Colonic mucosa (tissue), 4 donors: ENCODE measurements around the gene FOXP1. TPM values are rescaled to one million over a fixed set of nuclear protein-coding genes. Genes with fewer than 3 reads are reported as not detected.

Source experiments
- DNase-seq: peaks from one replicate; pipeline ENCODE4 v3.0.0-alpha.2; 2020
- H3K27ac ChIP-seq: fragments of 200-600 bp; one replicate; pipeline ENCODE4 v1.8.0; 2021
- H3K27me3 ChIP-seq: fragments of 200-600 bp; one replicate; pipeline ENCODE4 v1.8.0; 2021
- H3K36me3 ChIP-seq: fragments of 200-600 bp; one replicate; pipeline ENCODE4 v1.8.0; 2021
- H3K4me1 ChIP-seq: fragments of 200-600 bp; one replicate; pipeline ENCODE4 v1.8.0; 2021; ENCODE audit warnings: mild to moderate bottlenecking
- H3K4me3 ChIP-seq: fragments of 200-600 bp; one replicate; pipeline ENCODE4 v1.8.0; 2021
- H3K9ac ChIP-seq, 2 donors: one replicate each; pipeline ENCODE4 v1.7.0; 2013; ENCODE audit warnings: control low read depth in 2 of 2, low read depth in 2 of 2, low read length in 2 of 2
- H3K9me3 ChIP-seq: fragments of 200-600 bp; one replicate; pipeline ENCODE4 v1.8.0; 2021
- intact Hi-C: fragments of 100-400 bp; cut with DNase I; formaldehyde crosslinking; loops from one replicate; pipeline ENCODE4 v1.14.1; 2022
- total RNA-seq, 2 donors: library from RNA; stranded (reverse); fragmentation: NEBNext Ultra II Directional in 1 of 2; extraction: Animal tissue kit (Norgen Biotek cat#: 25700) in 1 of 2; gene quantifications; one replicate each; pipeline ENCODE4 v1.2.1, GENCODE V29; 2021
- TF ChIP-seq, protein P1 (sequence below): fragments of 200-600 bp; IDR thresholded peaks from one replicate; pipeline ENCODE4 v1.8.0; 2022; ENCODE audit warnings: antibody characterized with exemption, mild to moderate bottlenecking
- donor health status: healthy.
- donor health status: DM: no; HTN: no; CAD: no.
- donor health status: DM: no; HTN: no; CAD: no.

FOXP1 gene
- total RNA-seq, 2 donors from 2014 or later, result 127 to 128 TPM

DNA sequence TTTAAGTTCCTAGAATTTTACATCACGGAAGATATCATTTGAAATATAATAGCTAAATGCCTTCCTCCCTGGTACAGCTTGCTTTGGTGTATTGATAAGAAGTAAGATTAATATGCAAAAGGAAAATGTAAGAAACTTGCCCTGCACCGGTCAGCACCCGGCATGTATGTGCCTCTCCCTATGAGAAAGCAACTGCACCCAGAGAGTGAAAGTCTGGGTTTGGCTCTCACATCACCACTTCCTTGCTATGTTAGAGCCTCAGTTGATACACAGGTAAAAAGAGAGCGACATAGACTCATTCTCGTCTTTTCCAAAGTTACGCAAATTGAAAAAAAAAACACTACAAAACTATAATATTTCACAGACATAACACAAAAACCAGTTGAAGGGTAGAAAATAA is 96.7 kb downstream of the FOXP1 start:
- no peaks in the 10 kb centered on the region for H3K27me3 ChIP-seq
- H3K9me3 ChIP-seq, result no peaks in the 10 kb centered on the region
- H3K27ac ChIP-seq, result no peak overlapping the region
- no peak for DNase-seq
- no peaks in the 10 kb centered on the region for H3K4me1 ChIP-seq
- TF ChIP-seq, protein P1, sequence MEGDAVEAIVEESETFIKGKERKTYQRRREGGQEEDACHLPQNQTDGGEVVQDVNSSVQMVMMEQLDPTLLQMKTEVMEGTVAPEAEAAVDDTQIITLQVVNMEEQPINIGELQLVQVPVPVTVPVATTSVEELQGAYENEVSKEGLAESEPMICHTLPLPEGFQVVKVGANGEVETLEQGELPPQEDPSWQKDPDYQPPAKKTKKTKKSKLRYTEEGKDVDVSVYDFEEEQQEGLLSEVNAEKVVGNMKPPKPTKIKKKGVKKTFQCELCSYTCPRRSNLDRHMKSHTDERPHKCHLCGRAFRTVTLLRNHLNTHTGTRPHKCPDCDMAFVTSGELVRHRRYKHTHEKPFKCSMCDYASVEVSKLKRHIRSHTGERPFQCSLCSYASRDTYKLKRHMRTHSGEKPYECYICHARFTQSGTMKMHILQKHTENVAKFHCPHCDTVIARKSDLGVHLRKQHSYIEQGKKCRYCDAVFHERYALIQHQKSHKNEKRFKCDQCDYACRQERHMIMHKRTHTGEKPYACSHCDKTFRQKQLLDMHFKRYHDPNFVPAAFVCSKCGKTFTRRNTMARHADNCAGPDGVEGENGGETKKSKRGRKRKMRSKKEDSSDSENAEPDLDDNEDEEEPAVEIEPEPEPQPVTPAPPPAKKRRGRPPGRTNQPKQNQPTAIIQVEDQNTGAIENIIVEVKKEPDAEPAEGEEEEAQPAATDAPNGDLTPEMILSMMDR, result no peak
- no peak overlapping the region for H3K9ac ChIP-seq
- no peaks in the 10 kb centered on the region for H3K36me3 ChIP-seq
- H3K4me3 ChIP-seq, result no peak overlapping the region
- intact Hi-C loops, result no loop called here

DNA sequence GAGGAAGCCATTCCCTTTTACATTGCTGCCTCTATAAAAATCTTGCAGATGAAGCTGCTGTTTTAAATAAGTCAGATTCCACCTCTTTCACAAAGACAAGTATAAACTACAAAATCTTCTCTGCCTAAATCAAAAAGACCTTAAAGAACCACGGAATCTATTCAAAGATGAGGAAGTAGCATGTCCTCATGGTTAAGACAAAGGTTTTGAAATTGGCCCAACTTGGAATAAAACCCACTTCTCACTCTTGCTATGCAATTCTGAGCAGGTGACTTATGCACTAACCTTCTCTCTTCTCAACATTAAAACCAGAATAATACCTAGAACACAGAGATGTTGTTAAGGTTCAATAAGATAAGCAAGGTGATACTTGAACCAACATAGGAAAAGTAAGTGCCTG is 97.6 kb downstream of the FOXP1 start:
- intact Hi-C loops, result no loop called here
- no peak for DNase-seq
- Histone ChIP-seq H3K27ac (no peak overlapping the region), H3K9me3 (no peaks in the 10 kb centered on the region), H3K36me3 (no peaks in the 10 kb centered on the region), H3K4me1 (no peaks in the 10 kb centered on the region), H3K4me3 (no peak overlapping the region), H3K9ac (no peak overlapping the region), H3K27me3 (no peaks in the 10 kb centered on the region)
- TF ChIP-seq, protein P1, result no peak

DNA sequence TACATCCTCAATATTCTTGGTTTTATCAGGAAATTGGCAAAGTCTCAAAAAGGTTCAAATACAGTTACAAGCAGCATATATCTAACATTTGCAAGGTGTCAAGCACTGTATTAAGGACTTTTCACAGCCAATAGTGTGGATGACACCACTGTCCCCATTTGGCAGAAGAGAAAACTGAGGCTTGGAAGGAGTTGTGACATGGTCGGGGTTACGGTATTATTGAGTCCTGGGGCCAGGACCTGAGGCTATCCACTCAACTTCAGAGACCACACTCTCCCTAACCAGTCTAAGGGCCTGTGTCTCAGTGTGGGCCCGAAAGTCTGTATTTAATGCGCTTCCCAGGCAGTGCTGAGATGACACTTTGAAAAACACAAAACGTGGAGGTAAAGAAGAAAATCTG is 99.1 kb downstream of the FOXP1 start:
- TF ChIP-seq, protein P1, result no peak
- intact Hi-C loops, result no loop called here

DNA sequence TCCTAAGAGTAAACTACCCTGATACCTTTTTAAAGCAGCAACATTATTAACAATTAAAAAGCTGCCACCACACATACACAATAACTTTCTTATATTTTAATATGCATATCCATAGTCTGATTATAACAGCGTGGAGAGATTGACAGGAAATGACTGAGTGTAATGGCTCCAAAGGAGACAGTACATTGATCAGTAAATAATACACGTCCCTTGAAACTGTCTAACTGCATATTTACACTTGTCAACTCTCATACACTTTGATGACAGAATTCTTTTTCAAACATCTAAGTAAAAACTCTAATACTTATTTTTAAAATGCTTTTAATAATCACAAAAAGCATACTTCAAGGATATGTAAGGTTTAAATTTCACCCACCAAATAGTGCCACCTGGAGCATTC is 99.5 kb downstream of the FOXP1 start:
- Histone ChIP-seq H3K9me3 (no peaks in the 10 kb centered on the region), H3K4me3 (no peak overlapping the region), H3K4me1 (no peaks in the 10 kb centered on the region), H3K27me3 (no peaks in the 10 kb centered on the region), H3K27ac (no peak overlapping the region), H3K9ac (no peak overlapping the region), H3K36me3 (no peaks in the 10 kb centered on the region)
- no peak for DNase-seq
- intact Hi-C loops, result no loop called here
- TF ChIP-seq, protein P1, result no peak

More for the DNA sequence above, 99.1 kb downstream of the FOXP1 start:
- no peak overlapping the region for H3K27ac ChIP-seq
- no peaks in the 10 kb centered on the region for H3K4me1 ChIP-seq
- H3K36me3 ChIP-seq, result no peaks in the 10 kb centered on the region
- H3K27me3 ChIP-seq, result no peaks in the 10 kb centered on the region
- H3K9me3 ChIP-seq, result no peaks in the 10 kb centered on the region
- H3K4me3 ChIP-seq, result no peak overlapping the region
- H3K9ac ChIP-seq, result no peak overlapping the region
- DNase-seq, result no peak

DNA sequence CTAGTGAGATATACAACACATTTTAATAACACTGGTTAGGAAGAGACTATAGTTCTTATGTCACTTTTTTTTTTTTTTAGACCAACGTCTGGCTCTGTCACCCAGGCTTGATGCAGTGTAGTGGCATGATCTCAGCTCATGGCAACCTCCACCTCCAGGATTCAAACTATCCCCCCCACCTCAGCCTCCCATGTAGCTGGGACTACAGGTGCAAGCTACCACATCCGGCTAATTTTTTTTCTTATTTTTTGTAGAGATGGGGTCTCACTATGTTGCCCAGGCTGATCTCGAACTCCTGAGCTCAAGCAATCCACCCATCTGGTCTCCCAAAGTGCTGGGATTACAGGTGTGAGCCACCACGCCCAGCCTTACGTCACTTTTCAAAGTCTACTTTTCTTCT is 100.8 kb downstream of the FOXP1 start:
- Histone ChIP-seq H3K27ac (no peak overlapping the region), H3K36me3 (no peaks in the 10 kb centered on the region), H3K4me1 (no peaks in the 10 kb centered on the region), H3K9me3 (no peaks in the 10 kb centered on the region), H3K4me3 (no peak overlapping the region), H3K9ac (no peak overlapping the region), H3K27me3 (no peaks in the 10 kb centered on the region)
- DNase-seq, result no peak
- intact Hi-C loops, result no loop called here
- TF ChIP-seq, protein P1, result no peak

DNA sequence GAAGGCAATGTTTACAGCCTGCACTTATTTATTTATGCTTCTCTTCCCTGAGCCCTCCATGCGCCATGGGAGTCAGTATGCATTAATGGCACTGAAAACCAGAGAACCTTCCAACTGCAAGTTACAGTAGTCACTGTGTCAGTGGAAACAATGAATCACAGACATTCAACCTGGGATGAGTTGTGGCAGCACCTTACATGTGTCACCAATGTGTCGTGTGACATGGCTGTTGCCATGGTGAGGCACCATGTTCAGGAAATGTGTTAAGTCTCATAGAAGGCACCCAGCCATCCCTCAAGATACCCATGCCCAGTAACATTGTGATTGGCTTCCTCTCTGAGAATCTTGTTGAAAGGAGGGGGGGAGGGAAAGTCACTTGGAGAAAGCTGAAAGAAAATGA is 105.0 kb downstream of the FOXP1 start:
- Histone ChIP-seq H3K9me3 (no peaks in the 10 kb centered on the region), H3K27ac (no peak overlapping the region), H3K36me3 (no peaks in the 10 kb centered on the region), H3K4me3 (no peak overlapping the region), H3K27me3 (no peaks in the 10 kb centered on the region), H3K9ac (no peak overlapping the region), H3K4me1 (no peaks in the 10 kb centered on the region)
- TF ChIP-seq, protein P1, result no peak
- DNase-seq, result no peak
- intact Hi-C loops, result no loop called here
